GM12872 (cell line): ENCODE results near the gene C6orf89.

Experiments used
- CTCF ChIP-seq: IDR thresholded peaks from 3 replicates; pipeline ENCODE4 v1.5.1; 2011; ENCODE audit warnings: low read depth, mild to moderate bottlenecking, low read length, moderate library complexity; ENCODE audit not compliant: insufficient read depth

C6orf89 gene

GRCh38 chr6:36884610-36885009 is 1.1 kb upstream of the C6orf89 start:
- no peak for TF ChIP-seq CTCF

DNA sequence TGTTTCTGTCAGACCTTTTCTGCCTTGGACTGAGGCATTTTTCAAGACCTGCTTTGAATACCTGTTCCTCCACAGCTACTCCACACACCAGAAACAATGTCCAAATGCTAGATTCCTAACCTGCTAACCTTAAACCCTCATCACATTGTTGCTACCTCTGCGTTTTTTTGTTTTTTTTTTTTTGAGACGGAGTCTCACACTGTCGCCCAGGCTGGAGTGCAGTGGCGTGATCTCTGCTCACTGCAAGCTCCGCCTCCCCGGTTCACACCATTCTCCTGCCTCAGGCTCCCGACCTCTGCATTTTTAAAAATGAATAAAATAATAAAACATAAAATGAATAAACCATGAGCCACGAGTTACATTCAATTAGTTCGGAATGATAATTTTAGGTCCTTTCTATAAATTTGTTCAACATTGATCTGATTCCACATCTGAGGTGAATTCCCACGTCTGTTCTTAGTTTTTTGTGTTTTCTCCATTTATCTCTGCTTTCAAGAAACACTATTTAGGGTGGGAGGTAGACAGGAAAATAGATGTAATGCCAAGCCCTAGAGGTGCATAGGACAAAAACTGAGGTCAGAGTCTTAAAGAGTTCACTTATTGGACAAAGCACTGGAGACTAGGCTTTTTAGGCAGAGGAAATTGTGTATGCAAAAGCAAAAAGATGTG is 1.3 kb downstream of the C6orf89 start:
- no peak for TF ChIP-seq CTCF

DNA sequence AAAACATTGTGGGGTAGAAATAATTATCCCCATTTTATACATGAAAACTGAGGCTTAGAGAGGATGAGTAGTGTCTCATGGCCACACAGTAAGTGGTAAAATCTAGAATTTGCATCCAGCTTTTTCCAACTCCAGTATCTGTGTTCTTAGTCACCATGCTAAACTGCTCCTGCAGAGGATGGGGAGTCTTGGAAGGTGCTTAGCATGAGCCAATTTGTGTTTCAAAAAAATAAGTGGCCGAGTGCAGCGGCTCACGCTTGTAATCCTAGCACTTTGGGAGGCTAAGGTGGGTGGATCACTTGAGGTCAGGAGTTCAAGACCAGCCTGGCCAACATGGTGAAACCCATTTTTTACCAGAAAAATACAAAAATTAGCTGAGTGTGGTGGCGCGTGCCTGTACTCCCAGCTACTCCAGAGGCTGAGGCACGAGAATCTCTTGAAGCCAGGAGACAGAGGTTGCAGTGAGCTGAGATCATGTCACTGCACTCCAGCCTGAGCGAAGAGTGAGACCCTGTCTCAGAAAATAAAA is 2.4 kb downstream of the C6orf89 start:
- TF ChIP-seq CTCF = no peak

DNA sequence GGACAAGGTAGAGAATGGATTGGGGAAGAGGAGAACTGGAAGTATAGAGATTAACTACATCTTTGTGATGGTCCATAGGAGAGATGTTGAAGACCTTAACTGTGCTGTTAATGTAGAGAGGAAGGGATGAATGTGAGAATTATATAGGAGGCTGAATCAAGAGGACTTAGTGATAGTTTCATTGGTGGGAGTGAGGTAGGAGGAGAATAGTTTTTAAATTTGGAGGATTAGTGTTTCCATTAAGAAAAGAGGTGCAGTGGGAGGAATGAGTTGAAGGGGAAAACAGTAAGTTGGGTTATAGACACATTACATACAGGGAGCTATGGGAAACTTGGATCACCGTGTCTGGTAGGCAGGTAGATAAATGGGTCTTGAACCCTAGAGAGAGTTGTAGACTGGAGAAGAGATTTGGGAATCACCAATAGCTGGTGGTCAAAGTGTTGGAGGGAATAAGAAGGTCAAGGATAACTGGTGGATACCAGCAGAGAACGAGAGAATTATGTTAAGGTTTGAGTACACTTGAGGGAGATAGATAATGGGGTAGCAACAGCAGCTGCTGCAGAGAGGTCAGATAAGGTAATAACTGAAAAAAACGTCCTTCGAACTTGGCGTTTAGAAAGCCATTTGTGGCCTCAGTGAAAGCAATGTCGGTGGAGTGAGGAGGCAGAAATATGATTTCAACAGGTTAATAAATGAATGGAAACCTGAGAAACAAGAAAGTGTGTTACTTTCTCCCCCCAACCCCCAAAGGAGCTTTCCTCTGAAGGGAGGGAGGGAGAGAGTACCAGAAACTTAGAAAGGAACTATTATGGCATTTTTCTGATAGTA is 3.1 kb downstream of the C6orf89 start:
- TF ChIP-seq CTCF = no peak

DNA sequence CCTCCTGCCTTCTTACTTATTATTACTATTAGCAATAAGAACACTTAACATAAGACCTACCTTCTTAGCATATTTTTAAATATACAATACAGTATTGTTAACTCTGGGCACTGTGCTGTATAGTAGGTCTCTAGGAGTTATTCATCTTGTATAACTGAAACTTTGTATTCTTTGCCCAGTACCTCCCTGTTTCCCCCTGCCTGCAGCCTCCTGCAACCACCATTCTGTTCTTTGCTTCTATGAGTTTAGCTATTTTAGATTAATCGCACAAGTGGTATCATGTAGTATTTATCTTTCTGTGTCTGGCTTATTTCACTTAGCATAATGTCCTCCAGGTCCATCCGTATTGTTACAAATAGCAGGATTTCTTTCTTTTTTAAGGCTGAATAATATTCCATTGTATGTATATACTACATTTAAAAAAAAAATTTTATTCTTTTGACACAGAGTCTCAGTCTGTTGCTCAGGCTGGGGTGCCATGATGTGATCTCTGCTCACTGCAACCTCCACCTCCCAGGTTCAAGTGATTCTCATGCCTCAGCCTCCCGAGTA is 4.4 kb downstream of the C6orf89 start:
- TF ChIP-seq CTCF = no peak

GRCh38 chr6:36893976-36894932 is 8.5 kb downstream of the C6orf89 start:
- no peak for TF ChIP-seq CTCF
